Left lobe of liver (tissue), 2 donors: ENCODE results near the gene GPX4. TPM values are rescaled to one million over a fixed set of nuclear protein-coding genes. Genes with fewer than 3 reads are reported as not detected.

Experiments
- ATAC-seq: fragments of 200-7000 bp; cut with Tn5 transposase; one replicate; pipeline ENCODE4 v1.9.1; 2020; ENCODE audit warnings: mild to moderate bottlenecking, moderate library complexity
- DNase-seq: peaks from one replicate; pipeline ENCODE4 v3.0.0-alpha.2; 2020; ENCODE audit warnings: low spot score
- total RNA-seq: library from RNA; stranded (reverse); gene quantifications from one replicate; pipeline ENCODE4 v1.2.1, GENCODE V29; 2021
- donor health status: DM: no; HTN: no; CAD: no; lungs with moderate emphysema.
- donor health status: DM: no; HTN: yes; CAD: no.

The GPX4 gene
- total RNA-seq, 1 donor from 2014 or later: 247 TPM

DNA sequence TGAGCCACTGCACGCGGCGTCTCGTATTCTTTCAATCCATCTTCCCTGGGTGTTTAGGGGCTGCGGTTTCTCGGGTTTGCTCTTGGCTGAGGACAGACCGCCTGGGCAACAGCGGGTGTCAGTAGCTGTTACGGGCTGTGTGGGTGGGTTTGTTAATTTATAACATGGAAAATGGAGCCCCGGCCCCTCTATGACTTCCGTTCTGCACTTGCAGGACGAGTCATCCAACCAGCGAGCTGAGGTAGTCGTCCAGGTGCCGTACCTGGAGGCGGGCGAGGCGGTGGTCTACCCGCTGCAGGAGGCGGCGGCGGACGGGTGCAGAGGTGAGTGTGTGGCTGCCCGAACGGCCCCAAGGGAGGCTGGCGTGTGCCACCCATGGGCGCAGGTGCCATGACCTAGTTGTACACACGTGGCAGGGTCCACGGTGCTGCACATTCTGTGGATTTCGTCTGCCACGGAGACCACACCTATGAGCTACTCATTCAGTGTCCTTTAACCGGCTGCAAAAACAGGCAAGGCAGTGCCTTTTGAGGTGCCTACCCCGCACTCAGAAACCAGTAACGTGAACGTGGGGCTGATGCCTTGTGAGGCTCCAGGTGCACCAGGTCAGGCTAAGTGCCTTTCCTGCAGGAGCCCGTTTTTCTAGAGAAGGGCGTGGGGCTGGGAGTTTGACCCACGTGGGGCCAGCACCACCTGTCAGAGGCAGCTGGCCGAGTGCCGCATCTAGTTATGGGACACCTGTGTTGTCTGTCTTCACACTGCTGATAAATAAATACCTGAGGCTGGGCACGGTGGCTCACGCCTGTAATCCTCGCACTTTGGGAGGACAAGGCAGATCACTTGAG lies 19.5 kb upstream of the GPX4 start:
- DNase-seq (no peak), ATAC-seq (no peak)

DNA sequence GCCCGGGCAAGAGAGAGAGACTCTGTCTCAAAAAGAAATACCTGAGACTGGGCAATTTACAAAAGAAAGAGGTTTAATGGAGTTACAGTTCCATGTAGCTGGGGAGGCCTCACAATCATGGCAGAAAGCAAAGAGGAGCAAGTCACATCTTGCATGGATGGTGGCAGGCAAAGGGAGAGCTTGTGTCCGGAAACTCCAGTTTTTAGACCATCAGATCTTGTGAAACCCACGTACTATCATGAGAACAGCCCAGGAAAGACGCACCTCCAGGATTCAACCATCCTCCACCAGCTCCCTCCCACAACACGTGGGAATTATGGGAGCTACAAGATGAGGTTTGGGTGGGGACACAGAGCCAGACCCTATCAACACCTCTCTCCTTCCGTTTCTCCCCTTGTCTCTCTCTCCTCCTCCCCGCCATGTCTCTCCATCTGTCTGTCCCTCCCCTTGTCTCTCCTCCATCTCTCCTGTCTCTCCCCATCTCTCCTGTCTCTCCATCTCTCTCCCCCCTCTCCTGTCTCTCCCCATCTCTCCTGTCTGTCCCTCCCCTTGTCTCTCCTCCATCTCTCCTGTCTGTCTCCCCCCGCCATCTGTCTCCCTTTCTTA lies 18.6 kb upstream of the GPX4 start:
- DNase-seq: no peak
- ATAC-seq: no peak

GRCh38 chr19:1085676-1086442 lies 17.9 kb upstream of the GPX4 start:
- DNase-seq: no peak
- ATAC-seq: no peak

DNA sequence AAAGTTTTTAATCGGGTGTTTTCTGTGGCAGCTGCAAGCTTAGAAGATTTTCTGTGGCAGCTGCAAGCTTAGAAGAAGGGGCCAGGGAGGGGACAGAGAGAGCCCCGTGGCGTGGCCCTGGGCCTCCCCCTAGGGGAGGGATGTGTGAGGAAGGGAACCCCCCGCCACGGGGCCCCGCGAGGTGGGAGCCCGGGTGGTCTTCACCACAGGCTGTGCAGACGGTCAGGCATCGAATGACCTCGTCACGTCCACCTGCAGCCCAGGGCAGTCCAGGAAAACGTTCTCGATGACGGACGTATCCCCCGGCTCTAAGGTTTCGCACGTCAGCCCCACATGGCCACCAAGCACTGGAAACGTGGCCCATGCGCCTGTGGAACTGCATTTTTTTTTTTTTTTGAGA lies 17.2 kb upstream of the GPX4 start:
- no peak for DNase-seq
- ATAC-seq: no peak

DNA sequence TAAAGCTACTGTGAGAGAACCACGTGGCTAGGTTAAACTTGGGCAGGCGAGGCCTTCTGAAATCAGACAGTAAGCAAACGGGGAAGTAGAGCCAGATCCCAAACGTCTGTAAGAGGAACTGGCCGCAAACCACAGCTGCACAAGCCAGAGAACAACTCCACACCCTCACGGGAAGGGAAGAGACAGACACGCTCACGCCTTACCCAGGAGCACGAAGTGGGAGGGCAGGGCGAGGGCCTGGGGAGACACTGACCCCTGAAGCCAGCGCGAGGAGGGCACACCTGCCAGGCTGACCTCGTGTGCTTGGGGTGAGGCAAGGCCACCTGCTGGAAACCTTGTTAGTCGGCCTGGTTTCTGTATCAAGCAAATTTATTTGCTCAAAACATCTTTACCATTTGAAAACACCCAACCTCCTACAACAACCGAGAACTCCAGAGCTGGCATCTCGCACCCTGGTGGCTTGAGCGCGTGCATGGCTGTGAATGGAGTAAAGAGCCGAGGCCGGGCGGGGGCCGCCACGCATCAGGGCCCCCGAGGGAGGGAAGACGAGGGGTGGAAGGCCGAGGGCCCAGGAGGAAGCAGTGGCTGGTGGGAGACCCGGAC lies 15.9 kb upstream of the GPX4 start:
- peak; percentile 7 for ATAC-seq
- no peak for DNase-seq

DNA sequence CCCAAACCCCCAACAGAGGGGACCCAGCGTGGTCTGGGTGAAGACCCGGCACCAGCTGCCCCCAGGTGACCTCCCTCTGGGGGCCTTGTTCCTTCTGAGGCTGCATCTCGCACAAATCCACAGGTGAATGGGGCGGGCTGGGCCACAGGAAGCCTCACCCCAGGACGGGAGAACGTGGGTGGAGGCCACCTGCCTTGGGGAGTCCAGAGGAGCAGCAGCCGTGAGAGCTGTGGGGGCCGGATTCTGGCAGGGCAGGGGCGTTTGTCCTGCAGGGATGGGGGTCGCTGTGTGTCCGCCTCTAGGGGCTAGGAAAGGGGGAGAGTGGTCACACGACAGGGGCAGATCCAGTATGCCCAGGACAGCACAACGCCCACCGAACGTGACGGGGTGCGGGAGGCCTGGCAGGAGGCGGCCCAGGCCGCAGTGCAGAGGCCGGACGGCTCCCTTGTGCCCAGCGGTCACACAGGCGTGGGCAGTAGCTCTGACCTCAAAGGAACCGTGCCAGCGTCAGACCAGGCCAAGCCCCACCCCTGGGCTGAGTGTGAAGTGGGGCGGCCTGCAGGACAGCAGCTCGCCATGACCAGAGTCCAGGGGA lies 15.3 kb upstream of the GPX4 start:
- DNase-seq (no peak), ATAC-seq (peak; percentile 41)

GRCh38 chr19:1089126-1089771 lies 14.5 kb upstream of the GPX4 start:
- ATAC-seq (no peak), DNase-seq (no peak)

DNA sequence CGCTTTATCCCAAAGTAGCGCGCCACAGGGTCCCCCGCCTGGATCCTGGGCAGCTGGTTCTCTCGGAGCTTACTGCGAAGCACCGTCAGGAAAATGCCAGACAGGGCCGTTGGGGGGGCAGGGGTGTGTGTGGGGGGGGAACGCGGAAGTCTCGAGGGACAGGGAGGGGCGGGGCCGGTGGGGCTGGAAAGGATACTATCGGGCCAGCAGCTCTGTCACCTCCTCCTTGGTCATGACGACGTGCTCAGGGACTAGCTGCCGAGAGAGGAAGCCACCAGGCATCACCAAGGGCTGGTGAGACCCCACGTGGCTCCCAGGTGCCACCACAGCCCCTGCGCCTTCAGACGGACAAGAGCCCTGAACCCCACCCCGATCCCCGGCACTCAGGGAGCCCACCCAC lies 13.9 kb upstream of the GPX4 start:
- no peak for ATAC-seq
- DNase-seq: no peak

GRCh38 chr19:1090731-1091543 lies 12.9 kb upstream of the GPX4 start:
- DNase-seq: no peak
- ATAC-seq: no peak

DNA sequence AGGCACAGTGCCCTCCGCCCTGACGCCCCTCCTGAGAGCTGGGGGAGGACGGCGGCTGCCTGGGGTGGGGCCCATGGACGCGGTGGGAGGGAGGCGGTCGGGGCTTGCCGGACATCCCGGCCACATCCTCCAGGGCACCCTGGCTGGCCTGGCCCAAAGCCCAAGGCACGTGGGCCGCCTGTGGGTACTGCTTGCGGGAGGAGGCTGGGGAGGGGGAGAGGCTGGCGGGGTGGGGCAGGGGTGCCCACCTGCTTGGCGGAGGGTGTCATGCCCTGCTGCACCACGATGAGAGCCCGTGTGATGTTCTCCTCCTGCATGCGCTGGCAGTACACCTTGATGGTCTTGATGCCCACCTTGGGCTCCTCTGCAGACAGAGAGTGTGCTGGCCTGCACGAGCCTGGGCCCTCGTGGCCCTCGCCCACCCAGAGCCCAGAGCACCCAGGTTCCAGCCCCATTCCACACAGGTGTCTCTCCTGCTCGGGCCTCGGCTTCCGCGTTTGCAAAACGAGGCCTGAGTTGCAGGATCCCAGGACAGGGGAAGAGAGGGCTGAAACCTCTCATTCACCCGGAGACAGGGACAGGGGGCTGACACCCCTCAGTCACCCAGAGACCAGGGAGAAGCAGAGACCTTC lies 12.1 kb upstream of the GPX4 start:
- DNase-seq (no peak), ATAC-seq (no peak)

DNA sequence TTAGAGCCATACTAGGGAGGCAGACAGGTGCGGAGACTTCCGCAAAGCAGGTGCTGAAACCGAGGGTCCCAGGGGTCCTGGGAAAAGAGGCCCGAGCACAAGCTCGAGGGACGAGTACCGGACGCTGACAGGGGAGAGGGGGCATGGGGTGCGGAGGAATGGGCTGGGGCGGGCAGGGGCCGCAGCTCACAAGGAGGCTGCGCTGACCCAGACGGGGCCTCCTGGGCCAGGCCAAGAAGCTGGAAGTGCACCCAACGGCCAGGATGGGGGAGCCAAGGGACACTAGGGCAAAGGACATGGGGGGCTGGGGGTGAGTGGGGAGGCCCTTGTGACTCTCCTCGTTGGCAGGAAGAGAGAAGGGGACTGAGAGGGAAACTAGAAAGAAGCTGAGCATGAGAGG lies 10.5 kb upstream of the GPX4 start:
- DNase-seq (no peak), ATAC-seq (no peak)

- ATAC-seq (peak; percentile 49), DNase-seq (peak; percentile 87)
These were observed 9.8 kb upstream of the GPX4 start for GRCh38 chr19:1093811-1094553.

GRCh38 chr19:1094655-1094977 lies 9.2 kb upstream of the GPX4 start:
- no peak for ATAC-seq
- no peak for DNase-seq

- peak; percentile 73 for ATAC-seq
- DNase-seq: peak; percentile 98
These were observed 8.7 kb upstream of the GPX4 start, which contains the start of gene POLR2E for GRCh38 chr19:1094978-1095701. TSS of gene POLR2E (minus strand) at chr19:1095375. CDS start at chr19:1095315, 60 bp downstream.

DNA sequence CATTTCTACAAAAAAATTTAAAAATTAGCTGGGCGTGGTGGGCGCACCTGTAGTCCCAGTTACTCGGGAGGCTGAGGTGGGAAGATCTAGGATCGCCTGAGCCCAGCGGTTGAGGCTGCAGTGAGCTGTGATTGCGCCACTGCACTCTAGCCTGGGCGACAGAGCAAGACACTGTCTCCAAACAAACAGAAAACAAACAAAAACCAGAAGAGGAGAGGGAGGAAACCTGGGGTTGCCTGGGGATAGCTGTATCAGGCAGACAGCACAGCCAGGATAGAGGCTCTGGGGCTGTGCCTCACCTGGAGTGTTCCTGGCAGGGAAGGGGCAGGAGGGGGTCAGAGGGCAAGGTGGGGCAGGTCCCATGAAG lies 6.0 kb upstream of the GPX4 start:
- DNase-seq: peak; percentile 86
- ATAC-seq: peak; percentile 59

- peak; percentile 62 for ATAC-seq
- DNase-seq: peak; percentile 95
These were observed 5.4 kb upstream of the GPX4 start for GRCh38 chr19:1098177-1099051.

- DNase-seq: no peak
- ATAC-seq: no peak
These were observed 2.5 kb upstream of the GPX4 start for GRCh38 chr19:1101337-1101698.
